ENCODE measurements around the gene LRRC58.
"Not testable (repeated sequence)": the region's sequence is repeated elsewhere in the genome, so short reads cannot be mapped to it uniquely, and the experiment has no call there.

The LRRC58 gene

DNA sequence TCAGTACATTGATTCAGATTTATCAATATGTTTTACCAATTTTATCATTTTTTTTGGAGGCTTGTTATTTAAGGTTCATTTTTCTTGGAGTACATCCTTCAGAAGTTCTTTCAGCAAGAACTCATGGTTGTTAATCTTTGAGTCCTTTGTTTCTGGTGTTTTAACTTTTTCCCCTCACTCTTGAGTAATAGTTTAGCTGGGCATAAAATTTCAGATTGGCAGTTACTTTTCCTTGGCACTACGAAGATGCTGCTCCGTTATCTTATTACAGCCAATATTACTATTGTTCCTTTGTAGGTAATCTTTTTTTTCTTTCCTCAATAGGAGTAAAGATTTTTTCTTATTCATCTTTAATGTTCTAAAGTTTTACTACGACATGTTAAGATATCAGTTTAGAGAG is 9.8 kb downstream of the LRRC58 start:
- no peak for DNase-seq (ENCODE audit: low spot score)

DNA sequence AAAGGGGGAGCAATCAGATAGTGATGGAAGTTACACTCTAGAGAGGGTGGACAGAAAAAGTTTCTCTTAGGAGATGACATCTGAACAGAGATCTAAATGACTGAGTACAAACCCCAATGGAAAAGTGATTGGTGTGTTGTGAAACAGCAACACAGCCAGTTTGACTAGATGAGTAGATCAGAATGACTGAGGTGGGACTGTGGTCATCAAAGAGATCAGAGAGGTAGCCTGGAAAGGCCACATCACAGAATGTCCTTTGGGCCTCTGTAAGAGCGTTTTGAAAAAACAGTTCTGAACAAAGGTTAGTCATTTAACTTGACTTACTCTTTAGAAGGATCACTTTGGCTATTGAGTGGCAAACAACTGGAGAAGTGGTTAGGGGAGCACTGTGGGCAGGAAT is 10.6 kb downstream of the LRRC58 start:
- no peak for DNase-seq (ENCODE audit: low spot score)

DNA sequence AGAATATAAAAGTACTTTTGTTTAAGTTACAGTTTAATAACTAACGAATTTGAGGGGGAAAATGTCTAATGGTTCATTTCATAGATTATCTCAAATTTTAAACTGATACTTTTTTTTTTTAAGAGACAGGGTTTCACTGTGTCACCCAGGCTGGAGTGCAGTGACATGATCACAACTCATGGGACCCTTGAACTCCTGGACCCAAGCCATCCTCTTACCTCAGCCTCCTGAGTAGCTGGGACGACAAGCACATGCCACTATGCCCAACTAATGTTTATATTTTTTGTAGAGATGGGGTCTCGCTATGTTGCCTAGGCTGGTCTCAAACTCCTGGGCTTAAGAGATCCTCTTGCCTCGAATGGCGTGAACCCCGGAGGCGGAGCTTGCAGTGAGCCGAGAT is 16.5 kb downstream of the LRRC58 start:
- no peak for DNase-seq (ENCODE audit: low spot score)

DNA sequence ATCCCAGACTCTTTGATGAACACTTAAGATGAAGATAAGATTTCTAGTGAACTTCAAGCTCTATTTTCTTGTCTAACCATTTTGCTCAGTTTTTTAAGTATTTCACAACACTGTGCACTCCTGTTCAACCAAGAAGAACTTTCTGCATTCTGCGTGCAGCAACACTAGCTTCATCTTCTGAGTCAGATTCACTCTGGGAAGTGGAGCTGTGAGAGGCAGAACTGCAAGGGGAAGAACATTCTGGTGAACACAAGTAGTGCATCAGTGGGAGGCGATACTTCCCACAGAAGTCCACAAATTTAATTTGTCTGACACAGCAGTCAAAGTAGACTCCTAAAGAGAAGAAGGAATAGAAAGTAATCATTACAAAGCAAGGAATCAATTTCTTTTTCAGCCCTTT is 18.1 kb downstream of the LRRC58 start:
- no peak for DNase-seq (ENCODE audit: low spot score)

GRCh38 chr3:120326784-120327183 is 22.4 kb downstream of the LRRC58 start:
- no peak for DNase-seq (ENCODE audit: low spot score)

- DNase-seq (ENCODE audit: low spot score) = no peak
These were observed 25.0 kb downstream of the LRRC58 start for GRCh38 chr3:120324190-120324589.

GRCh38 chr3:120323761-120324160 is 25.4 kb downstream of the LRRC58 start:
- not testable (repeated sequence) for DNase-seq (ENCODE audit: low spot score)

GRCh38 chr3:120311863-120312794 is 37.0 kb downstream of the LRRC58 start:
- DNase-seq (ENCODE audit: low spot score) = no peak

DNA sequence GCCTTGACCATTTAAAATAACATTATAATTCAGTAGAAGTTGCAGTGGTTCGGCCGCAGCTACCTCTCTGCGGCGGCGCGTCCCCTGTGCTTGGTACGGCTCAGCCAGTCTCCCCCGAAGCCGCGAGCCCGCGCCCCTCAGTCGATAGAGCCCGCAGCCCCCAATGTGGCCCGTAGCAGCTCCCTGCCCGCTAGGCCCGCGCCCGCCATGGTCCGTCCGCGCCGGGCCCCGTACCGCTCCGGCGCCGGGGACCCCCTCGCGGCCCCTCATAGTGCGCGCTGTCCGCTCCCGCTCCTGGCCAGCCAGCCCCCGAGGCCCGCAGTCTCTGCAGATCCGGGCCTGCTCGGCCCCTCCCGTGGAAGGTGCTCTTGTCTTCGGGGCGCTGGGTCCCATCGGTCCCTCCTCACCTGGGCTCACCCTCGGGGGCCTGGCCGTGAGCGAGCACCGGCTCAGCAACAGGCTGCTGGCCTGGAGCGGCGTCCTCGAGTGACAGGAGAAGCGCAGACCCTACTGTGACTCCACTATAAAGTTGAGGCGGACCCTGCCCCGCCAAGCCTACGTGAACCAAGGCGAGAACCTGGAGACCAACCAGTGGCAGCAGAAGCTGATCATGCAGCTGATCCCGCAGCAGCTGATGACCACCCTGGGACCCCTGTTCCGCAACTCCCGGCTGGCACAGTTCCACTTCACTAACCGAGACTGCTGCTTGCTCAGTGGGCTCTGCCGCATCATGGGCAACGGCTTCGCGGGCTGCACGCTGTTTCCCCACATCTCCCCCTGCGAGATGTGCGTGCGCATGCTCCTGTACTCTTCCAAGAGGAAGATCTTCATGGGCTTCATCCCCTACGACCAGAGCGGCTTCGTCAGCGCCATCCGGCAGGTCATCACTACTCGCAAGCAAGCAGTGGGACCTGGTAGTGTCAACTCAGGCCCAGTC is 42.4 kb downstream of the LRRC58 start:
- DNase-seq (ENCODE audit: low spot score) = no peak

GRCh38 chr3:120304616-120305015 is 44.5 kb downstream of the LRRC58 start:
- DNase-seq (ENCODE audit: low spot score) = no peak

- DNase-seq (ENCODE audit: low spot score) = no peak
These were observed 46.8 kb downstream of the LRRC58 start for GRCh38 chr3:120302361-120302760.

- no peak for DNase-seq (ENCODE audit: low spot score)
These were observed 48.2 kb downstream of the LRRC58 start for GRCh38 chr3:120300971-120301370.

DNA sequence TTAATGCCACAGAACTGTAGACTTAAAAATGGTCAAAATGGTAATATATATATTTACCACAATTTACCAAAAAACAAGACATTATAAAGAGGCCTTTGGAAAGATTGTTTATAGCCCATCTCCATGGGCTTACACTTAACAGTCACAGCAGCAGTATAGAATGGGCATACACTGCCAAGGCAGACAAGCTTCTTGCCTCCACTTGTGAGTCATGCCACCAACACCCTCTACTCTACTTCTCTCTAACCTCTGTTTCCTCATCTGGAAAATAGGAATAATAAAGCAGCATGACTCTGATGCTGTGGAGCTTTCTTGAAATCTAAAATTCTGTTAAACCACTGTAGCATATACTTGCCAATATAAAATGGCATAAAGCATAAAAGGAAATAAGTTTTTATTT is 49.8 kb downstream of the LRRC58 start:
- DNase-seq (ENCODE audit: low spot score) = no peak

DNA sequence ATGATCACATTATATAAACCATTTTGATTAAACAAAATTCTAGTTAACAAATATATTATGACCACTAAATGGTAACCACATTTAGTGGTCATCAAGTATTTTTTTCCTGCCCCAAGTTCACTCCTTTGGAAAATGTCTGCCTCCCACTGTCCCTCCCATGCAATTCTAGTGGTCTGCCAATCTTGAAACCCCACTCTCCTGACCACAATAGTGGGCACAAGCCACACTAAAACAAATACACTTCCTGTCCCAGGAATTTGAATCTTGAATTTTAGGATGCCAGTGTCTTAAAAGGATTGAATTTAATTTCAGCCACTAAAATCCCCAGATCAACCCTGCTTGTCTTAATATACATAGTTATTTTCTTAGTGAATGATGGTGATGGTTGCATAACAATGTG is 50.2 kb downstream of the LRRC58 start:
- DNase-seq (ENCODE audit: low spot score) = no peak

- not testable (repeated sequence) for DNase-seq (ENCODE audit: low spot score)
These were observed 57.6 kb downstream of the LRRC58 start for GRCh38 chr3:120291552-120291951.

GRCh38 chr3:120289636-120290035 is 59.5 kb downstream of the LRRC58 start:
- no peak for DNase-seq (ENCODE audit: low spot score)

- no peak for DNase-seq (ENCODE audit: low spot score)
These were observed 62.7 kb downstream of the LRRC58 start for GRCh38 chr3:120286465-120286864.

DNA sequence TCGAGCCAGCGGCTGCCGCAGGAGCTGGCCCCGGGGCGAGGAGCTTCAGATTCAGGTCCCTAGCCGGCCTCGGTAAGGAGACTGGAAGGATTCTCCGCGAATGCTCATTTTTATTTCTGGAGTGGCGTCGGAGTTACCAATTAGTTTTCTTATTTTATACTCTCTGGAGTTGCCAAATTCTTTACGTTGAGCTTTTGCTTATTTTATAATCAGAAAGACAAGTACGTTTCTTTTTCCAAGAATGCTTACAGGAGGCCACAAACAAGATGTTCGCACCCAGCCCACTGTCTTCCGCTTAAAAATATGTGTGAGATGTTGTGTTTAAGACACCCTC is 63.7 kb downstream of the LRRC58 start:
- no peak for DNase-seq (ENCODE audit: low spot score)

DNA sequence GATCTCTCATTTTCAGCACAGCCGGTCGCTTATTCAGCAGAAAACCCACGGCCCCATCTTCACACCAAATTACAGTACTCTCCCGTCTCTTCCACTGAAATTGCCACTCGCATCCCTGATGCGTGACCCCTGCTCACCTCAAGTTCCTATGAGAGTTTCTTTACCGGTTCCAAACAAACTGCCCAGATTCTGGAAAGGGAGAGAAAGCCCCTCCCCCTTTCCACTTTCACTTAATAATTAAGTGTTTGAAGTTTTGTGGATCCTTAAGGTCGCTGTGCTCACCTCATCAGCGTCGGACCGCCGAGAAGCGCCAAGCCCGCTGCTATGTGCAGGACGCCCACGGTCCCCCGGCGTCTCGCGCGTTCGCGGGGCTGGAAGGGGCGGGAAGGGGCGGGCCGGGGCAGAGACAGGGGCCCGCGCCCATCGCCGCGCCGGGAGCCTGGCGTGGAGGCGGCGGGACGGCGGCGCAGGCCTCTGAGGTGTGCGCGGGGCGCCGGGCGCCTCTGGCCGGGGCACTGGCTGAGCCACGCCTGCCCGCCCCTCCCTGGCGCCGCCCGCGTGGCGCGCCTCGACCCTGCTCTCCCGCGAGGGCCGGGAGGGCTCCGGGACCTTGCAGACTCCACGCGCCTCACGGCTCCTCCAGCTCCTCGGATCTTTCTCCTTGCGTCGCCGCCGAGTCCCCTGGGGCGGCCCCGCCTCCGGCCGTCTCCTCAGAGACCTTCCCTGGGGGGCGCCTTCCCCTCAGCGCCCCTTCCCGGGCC is 64.2 kb downstream of the LRRC58 start, which contains the start of gene GPR156:
Gene GPR156 (minus strand): TSS at position 476 of the 761 bp plus-strand sequence. CDS start 41,124 bp downstream, outside the sequence.
- no peak for DNase-seq (ENCODE audit: low spot score)

- no peak for DNase-seq (ENCODE audit: low spot score)
These were observed 67.9 kb downstream of the LRRC58 start for GRCh38 chr3:120281261-120281660.

GRCh38 chr3:120280566-120280965 is 68.6 kb downstream of the LRRC58 start:
- DNase-seq (ENCODE audit: low spot score) = no peak

DNA sequence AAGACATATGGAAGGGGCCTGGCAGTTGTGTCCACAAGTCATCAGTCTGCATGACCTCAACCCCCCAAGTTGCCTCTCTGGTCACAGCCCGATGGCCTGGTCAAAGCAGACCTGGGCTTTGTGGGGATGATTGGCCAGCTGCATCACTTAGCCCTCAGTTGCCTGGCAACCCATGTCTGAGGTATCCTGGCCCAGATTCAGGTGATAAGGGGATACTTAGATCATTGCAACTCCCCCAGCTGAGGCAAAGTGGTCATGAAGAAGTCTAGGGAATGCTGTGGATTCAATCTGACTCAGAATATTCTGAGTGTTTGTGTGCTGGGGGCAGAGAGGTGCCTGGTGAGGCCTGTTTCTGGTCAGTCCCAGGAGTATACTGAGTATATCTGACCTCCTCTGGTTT is 69.1 kb downstream of the LRRC58 start:
- no peak for DNase-seq (ENCODE audit: low spot score)

Measured in CD4-positive, alpha-beta T cell treated with Interleukin-15 for 4 hours (primary cell).